HG03103 (cell line): ENCODE measurements around the gene HOTAIR.

Source experiments
- ATAC-seq: cut with Tn5 transposase; IDR thresholded peaks from one replicate; pipeline ENCODE4 v1.9.1; 2021; ENCODE audit warnings: low read depth; ENCODE audit not compliant: unreplicated experiment

The HOTAIR gene

DNA sequence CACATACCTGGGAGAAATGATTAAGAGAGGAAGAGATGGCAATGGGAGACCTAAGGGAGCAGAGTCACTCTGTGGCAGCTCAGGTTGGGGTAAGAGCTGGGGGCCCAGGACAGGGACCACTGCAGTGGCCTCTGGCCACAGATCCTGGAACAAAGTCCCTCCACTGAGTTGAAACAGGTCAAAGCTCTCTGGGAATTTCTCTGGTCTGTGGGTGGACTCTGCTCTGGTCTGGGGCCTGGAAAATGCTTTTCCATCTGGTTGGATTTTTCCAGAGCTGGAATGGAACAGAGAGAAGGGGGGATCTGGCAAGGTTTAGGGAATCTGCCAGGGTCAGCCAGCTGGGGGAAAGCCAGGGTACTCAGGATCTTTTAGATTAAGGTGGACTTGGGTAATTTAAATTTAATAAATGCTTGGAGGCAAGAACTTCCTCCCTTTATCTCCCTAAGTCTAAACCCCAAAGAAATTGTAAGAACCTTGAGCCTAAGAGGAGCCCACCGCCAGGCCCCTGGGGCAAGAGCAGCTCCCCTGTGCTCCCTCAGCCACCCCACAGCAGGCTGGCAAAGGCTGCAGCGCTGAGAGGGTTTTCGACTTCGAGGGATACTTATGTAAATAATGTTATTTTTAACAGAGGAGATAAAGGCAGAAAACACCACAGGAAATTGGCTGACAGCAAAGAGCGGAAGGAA lies 13.9 kb upstream of the HOTAIR start:
- no peak for ATAC-seq

DNA sequence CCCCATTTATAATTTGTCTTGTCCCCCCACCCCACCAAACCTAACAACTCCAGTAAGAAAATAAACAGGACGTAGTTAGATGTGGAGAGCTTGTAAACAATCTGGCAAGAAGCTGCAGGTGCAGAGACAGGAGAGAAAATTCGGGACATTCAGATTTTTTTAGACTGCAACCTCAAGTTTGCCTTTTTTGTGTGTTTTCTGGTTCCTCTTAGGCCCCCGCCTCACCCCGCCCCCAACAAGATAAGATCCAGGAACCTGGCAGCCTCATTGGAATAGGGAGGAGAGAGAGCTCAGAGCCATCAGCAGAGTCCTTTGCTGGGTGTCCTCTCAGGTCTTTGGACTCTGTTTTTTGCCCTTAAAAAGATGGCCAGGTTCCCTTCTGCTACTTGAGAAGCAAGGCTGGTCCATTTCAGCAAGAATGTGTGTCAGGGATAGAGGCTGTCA lies 13.1 kb upstream of the HOTAIR start:
- no peak for ATAC-seq

DNA sequence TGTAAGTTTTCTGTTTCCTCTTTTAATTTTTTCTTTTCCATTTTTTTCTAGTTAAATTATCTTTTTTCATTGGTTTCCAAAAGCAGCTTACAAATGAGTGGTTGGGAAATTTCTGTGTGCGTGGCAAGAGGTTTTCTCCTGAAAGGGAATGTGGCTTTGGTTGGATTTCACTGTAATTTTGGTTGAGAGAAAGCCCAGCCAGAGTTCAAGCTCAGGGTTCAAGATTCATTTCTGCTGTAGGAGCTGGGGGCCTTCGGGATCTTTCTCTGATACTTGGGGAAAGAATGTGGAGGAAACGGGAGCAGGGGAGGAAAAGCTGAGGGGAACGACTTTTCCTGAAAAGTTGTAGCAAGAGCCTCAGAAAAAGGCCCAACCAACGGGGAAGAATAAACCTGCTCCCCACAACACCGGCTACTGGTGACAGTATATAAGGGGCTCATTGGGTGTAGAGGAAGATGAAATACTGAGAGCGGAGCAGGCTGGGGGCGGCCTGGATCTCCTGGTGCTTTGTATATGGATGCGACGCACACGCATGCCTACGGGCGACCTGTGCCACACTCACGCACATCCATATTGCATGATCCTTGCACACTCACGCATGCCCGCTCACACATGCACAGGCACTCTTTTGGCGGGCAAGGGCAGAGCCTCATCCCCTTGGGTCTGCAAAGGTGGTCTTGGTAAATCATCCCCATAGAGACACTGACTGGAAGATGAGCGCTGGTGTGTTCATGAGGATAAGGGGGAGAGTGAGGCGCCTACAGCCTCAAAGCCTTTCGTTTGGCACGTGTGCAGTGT lies 12.1 kb upstream of the HOTAIR start:
- ATAC-seq = no peak

DNA sequence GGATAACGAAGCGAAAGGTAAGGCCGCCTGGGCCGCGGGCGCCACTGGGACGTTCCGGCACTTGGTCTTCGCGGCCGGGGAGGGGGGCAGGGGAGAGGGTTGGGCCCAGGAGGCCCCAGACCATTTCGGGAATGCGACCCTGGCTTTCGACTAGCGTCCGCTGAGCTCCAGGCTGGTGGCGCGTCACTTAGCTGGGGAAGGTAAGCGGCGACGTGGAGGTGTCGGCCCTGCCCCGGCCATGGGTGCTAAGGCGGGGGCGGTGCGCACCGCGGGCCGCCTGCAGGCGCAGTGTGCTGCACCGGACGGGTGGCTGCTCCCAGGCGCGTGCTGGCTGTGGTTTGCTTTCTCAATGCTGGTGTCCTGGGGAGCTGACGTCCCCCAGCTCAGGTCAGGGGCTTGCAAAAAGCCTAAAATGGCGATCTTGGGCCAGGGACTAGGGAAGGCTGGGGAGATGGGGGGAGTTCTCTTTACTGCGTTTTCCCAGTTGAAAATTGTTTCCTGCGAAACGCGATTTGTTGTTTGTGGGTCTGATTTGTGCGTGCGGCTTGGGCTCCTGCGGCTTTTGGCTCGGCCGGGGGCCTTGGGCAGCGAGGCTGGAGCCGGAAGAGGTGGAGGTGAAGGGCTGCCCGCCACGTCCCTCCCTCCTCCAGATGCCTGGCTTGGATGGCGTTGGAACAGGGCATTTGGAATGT lies 11.4 kb upstream of the HOTAIR start:
- ATAC-seq = no peak

DNA sequence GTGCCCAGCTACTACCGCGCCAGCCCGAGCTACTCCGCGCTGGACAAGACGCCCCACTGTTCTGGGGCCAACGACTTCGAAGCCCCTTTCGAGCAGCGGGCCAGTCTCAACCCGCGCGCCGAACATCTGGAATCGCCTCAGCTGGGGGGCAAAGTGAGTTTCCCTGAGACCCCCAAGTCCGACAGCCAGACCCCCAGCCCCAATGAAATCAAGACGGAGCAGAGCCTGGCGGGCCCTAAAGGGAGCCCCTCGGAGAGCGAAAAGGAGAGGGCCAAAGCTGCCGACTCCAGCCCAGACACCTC lies 10.9 kb upstream of the HOTAIR start:
- no peak for ATAC-seq

DNA sequence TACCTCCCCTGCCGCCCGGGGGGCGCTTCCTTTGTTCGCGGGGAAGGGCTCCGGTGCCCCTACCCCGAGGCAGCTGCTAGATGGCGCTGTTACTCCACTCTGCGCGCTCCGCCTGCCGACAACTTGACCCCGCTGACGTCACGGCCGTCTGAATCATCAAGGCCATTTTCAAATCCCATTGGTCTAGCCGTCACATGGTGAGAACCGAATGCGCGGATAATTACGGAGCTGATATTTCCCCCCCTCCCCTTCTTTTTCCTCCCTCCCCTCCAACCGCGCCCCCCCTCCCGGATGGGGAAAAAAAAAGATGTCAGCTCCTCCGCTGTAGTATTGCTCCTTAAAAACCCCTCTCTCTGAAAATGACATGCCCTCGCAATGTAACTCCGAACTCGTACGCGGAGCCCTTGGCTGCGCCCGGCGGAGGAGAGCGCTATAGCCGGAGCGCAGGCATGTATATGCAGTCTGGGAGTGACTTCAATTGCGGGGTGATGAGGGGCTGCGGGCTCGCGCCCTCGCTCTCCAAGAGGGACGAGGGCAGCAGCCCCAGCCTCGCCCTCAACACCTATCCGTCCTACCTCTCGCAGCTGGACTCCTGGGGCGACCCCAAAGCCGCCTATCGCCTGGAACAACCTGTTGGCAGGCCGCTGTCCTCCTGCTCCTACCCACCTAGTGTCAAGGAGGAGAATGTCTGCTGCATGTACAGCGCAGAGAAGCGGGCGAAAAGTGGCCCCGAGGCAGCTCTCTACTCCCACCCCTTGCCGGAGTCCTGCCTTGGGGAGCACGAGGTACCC lies 10.3 kb upstream of the HOTAIR start, which contains the start of gene HOXC10:
Gene HOXC10 (plus strand): TSS at position 246 of the 791 bp plus-strand sequence. CDS start 114 bp downstream, at position 360.
- no peak for ATAC-seq

DNA sequence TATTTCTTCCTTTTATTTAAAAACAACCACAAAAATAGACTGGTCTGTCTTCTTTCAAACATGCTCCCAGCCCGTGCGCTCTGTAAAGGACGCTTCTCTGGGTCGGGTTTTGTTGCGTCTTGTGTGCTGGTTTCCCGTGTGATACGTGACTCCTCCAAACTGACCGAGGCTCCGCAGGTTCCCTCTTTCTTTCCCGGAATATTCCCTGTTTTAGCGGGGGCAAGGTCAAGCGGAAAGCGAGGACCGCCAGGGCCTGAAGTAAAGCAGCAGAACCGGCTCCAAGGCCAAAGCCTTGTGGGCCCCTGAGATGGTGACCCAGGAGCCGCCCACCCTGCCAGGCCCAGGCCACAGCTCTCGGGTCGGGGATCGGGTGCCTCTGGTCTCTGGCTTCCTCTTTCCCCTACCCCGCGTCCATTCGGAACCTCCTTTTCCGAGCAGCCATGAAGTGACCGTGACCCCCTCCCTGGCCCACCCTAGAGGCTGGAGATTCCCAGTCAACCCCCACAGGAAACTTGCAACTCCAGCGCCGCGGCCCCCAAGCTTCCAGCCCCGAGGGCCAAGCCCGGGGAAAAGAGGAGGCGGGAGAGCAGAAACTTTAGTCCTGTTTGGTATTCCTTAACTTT lies 9.3 kb upstream of the HOTAIR start:
- no peak for ATAC-seq

DNA sequence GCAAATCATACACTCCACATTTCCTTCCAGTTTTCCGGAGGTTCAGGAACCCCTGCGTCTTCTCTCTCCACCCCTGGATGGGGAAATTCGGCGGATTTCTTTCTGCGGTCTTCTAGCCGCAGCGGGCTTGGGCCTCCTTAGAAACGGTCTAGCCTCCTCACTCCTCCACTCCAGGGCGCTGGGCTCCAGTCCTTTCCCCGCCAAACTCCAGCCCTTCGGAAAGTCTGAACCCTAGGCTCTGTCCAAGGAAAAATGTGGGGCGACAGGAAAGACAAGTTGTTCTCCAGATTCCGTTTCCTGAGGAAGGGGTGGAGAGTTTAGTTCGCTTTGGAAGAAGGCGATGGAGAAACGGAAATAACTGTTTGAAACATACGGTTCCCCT lies 8.8 kb upstream of the HOTAIR start:
- ATAC-seq = no peak

DNA sequence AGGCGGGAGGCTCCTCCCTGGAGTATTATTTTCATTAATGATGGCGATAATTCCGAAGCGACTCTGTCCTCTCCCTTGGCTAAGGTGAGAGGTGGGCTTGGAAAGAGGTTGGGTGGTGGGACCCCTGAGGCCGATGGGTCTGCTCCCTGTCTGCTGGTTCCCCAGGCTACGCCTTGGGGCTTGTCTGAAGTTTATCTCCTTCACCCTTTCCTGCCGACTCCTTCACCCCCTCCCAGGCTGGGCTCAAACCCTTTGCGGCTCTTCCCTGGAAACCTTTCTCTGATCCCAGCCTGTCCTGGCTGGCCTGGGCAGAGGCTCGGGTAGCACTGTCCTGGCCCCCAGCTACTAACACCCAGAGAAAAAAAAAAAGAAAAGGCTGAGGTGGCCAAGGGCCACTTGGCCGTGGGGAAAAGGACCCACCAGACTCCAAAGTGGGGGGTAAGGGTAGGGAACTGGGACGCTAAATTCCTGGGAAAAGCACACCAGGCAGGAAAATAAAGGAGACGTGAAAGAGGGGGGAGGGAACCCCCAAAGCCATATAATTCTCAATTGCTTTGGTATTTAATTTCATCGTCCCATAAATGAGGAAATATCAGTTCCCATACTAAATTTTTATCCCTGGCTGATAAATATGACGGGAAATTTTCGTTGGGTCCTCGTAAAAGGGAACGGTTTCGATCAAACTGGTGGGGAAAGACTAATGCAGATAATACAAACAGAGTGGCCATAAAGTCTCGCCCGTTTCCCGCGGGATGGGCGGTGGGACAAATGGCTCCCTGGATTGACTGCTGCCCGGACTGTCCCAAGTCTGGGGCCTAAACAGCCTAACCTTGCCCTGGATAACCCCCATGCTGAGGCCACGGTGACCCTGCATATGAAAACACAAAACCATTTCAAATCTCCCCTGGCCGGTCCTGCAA lies 8.2 kb upstream of the HOTAIR start:
- no peak for ATAC-seq

DNA sequence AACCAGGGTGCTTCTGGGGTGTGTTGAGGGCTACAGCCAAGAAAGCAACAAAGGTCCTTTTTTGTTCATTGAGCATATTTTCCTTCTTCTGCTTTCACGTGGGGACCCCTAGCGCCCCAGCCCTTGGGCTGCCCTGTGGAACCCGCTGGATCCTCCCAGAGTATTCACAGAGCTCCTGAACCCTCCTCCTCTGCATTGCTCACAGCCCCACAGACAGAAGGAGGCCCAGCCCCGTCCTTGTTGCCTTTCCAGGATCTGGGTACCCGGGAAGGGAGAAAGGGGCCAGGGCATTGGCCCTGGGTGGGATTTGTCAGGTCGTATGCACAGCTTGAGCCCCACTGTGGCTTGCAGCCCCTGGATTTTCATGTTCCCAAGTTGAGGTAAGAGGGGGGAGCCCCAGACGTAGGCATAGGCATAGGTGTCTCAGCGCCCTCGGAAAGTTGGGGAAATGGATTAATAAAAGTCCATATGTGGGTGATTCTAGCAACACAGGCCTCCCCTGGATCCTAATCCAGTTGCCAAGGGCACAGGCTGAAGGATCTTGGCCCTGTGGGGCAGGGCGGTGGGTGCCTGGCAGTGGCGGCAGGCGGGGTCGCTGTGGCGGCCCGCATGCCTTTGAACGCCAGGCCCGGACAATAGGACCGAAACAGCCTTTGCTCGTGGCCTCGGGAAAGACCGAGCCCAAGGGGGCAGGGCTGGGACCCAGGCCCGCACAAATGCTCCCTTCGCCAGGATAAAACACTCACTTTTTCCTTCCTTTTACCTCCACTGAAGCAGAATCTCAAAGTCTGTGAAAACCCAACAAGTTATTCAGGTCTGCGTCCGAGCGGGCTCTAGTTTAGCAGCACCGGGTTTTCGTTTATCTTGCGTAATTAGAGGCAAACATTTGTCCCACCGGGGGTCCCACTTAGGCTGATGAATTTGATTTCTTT lies 7.1 kb upstream of the HOTAIR start:
- ATAC-seq = no peak

DNA sequence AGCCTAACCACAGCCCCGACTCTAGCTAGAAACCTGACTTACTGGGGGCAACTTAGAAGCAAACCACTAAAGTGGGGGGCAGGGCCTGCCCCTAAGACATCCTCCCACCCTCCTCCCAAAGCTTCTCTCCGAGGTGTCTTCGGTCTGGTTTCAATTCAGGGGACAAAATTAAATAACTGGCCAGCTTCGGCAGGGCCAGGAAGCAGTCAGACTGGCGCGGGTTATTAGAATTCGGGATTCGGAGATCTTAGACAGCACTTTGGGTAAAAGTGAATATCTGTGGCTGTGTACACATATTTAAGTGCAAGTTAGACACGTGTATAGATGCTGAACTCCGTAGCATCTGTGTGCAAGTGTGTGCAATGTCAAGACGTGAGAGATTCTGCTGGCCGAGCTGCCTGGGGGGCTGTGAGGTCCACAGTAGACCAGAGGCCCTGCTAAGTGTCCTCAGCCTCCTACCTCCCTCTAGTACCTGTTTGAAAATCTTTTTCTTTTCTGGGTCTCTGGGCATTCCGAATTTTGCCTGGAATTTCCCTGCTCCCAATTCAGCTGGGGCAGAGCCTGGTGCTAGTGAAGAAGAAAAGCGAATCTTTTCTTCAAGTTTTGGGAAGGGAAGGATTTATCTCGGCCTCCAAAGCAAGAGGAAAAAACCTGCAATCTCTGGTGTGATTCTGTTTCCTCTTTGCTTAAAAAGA lies 6.2 kb upstream of the HOTAIR start:
- no peak for ATAC-seq

DNA sequence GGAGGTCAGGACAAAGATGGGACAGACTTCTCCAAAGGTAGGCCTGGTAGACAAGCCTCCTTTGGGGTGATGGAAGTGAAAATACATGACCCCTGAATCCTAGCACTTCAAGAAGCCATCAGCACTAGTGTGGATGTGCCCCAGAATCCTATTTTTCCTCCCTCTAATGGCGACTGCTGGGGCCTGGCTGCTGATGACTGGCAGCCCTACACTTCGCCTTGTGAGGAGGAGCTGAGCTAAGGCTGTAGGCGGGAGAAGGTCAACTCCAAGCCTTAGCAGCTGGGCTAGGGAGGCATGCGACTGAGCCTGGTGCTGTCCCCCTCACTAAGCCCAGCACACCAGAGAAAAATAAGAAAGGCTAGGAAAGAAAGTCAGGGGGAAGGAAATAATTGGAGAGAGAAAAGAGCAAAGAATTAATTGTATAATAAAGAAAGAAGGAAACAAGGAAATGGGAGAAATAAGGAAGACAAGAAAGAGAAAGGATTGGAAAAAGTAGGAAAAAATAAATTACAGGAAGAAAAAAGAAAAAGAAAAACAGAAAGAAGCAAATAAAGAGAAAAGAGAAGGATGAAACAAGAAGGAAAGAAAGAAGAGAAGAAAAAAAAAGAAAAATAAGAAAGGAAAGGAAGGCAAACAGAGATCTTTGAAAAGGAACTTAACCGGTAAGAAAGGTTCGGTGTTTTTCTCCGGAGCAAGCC lies 5.5 kb upstream of the HOTAIR start:
- no peak for ATAC-seq

DNA sequence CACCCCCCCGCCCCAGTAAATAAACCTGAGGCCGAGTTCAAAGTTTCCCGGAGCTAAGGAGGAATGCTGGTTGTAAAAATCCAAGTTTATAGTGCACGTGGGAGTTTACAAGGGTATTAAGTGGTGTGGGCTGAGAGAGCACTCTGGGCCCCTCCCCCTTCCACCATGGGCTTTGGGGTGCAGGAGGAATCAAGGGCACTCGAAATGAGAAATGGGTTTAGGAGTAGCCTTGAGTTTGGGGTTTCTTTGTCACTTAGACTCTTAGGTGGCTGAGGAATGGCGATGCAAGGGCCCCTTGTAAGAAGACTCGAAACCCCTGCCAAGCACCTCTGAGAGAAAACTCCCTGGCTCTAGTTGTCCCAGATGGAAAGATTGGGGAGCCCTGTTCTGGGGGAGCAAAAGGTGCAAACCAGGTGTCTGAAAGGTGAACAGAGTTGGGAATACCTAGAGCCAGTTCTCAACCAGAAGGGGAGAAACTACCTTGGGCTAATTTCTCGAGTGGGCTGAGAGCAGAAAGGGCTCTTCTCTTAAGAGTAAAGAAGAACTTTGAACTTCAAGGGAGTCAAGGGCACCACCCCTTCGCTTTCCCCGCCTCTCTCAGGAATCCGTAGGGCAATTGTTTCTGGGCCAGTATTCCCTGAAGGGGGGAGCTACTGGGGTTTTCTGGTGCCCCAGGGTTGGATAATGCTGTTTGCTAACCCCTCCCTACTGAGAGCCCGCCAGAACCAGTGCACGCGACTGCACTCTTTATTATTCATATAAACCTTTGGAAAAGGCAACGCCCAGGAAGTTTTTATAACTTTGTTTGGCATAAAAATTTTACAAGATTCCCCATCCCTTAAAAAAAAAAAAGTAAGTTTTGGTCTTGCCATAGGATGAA lies 4.0 kb upstream of the HOTAIR start:
- ATAC-seq = no peak

DNA sequence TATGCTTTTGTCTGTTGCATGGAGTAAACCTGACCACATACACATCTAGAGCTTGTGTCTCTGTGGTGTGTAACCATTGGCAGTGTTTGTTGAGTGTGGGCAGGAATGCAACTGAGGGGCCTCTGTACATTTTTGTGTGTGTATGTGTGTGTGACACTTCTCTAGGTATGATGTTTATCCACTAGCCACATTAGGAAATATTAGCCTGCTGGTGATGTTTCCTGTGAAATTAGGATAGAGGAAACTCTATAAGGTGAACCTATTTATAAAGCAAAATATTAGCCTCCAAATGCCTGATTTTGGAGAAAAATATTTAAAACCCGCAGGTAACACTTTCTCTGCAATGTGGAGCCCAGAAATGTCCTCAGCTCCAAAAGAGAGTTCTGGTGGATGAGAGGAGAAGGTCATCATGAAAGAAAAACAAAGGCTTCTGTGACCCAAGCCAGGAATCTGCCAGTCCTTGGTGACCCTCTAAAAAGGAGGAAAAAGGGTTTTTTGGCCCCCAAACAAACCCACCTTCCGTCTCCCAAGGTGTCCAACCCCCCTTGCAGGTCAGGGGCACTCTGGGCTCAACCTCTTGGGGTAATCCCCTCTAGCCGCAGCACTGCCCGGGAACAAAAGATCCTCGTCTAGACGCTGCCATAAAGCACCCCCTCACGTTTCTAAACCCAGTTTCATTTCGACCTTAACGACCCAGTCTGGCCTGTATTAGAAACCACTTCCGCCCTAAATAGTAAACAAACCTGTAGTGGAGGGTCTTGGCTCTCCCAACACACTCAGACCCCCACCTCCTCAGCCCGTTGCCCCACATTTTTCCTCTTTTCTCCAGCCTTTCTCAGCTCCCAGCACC lies 3.1 kb upstream of the HOTAIR start:
- ATAC-seq = no peak
